Fibroblast of mammary gland (primary cell): ENCODE measurements around the gene PEX26.

Source experiments
- DNase-seq: peaks from one replicate; pipeline ENCODE4 v3.0.0-alpha.2; 2010; ENCODE audit warnings: low read depth
- H3K4me3 ChIP-seq: 2 replicates; pipeline ENCODE4 v1.5.1; 2011; ENCODE audit warnings: low read depth, mild to moderate bottlenecking, low read length, moderate library complexity; ENCODE audit not compliant: control insufficient read depth
- TF ChIP-seq, protein P1 (sequence below): conservative IDR thresholded peaks from 2 replicates; pipeline ENCODE4 v1.5.1; 2011; ENCODE audit warnings: low read depth, low read length, inconsistent platforms; ENCODE audit not compliant: control insufficient read depth, insufficient read depth

Gene PEX26

GRCh38 chr22:18090286-18090685 lies 12.5 kb downstream of the PEX26 start:
- DNase-seq, result no peak
- TF ChIP-seq, protein P1, sequence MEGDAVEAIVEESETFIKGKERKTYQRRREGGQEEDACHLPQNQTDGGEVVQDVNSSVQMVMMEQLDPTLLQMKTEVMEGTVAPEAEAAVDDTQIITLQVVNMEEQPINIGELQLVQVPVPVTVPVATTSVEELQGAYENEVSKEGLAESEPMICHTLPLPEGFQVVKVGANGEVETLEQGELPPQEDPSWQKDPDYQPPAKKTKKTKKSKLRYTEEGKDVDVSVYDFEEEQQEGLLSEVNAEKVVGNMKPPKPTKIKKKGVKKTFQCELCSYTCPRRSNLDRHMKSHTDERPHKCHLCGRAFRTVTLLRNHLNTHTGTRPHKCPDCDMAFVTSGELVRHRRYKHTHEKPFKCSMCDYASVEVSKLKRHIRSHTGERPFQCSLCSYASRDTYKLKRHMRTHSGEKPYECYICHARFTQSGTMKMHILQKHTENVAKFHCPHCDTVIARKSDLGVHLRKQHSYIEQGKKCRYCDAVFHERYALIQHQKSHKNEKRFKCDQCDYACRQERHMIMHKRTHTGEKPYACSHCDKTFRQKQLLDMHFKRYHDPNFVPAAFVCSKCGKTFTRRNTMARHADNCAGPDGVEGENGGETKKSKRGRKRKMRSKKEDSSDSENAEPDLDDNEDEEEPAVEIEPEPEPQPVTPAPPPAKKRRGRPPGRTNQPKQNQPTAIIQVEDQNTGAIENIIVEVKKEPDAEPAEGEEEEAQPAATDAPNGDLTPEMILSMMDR, result no peak
- no peak overlapping the region for H3K4me3 ChIP-seq

DNA sequence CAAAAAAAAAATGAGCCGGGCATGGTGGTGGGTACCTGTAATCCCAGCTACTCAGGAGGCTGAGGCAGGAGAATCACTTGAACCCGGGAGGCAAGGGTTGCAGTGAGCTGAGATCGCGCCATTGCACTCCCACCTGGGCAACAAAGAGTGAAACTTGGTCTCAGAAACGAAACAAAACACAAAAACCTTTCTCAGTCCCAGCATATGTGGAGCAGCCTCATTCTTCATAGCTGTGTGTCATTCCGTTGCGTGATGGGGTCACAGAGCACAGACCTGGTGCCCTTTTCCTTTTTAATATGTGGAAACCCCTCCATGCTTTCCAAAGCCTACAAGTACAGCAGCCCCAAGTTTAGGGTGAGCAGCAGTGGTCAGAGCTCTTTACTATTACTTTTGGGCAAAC lies 13.7 kb downstream of the PEX26 start:
- H3K4me3 ChIP-seq, result peak overlapping the region; percentile 37
- DNase-seq, result peak; percentile 30
- TF ChIP-seq, protein P1, result no peak

GRCh38 chr22:18091916-18092526 lies 14.2 kb downstream of the PEX26 start:
- peak; percentile 78 for DNase-seq
- peak overlapping the region; percentile 37 for H3K4me3 ChIP-seq
- TF ChIP-seq, protein P1, result peak; percentile 10

DNA sequence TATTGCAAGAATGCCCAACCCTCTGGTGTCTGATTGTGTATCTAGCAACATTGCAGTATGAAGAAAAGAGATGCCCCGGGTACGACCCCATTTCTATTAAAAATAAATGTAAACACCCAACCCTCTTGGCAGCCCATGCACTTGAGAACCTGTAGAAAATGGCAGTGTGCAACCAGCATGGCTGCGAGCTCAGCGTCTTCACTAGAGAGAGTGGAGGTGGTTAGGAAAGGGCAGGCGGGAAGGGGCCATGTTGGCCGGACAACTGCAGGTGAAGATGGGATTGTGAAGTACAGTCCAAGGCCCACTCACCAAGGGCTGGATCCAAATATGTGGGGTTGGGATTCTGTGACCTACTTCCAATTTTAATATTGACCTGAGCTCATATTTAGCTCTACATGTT lies 15.9 kb downstream of the PEX26 start:
- DNase-seq, result no peak
- no peak overlapping the region for H3K4me3 ChIP-seq
- TF ChIP-seq, protein P1, result no peak

DNA sequence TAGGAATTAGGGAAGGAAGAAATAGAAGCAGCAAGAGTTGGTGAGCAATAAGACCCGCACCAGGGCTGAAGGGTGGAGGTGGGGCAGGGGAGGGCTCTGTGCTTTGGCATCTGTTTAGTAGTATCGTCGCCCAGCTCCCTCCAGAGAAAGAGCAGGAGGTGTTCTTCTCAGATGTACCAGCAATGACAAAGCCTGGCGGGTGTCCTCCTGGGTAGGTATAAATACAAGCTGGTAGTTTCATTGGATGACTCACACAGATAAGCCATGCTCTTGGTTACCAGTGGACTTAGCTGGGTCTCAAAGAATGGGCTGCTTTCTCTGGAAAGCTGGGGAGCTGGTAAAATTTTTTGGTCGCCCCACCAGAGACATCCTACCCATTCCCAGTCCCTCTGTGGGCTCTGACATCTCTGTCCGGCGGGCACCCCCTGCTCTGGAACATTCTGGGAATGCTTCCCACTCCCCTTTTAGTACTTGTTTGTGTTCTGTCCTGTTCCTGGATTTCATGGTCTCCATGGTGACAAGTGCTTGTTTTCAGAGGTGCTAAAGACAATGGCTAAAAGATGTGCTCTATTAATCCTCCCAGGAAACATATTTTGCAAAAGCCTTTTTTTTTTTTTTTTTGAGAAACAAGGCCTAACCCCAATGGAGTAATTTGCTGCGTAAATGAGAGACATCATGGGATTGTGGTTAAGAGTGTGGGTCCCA lies 17.5 kb downstream of the PEX26 start:
- no peak overlapping the region for H3K4me3 ChIP-seq
- DNase-seq, result no peak
- TF ChIP-seq, protein P1, result no peak

GRCh38 chr22:18096823-18097222 lies 19.0 kb downstream of the PEX26 start:
- DNase-seq, result no peak
- TF ChIP-seq, protein P1, result no peak
- no peak overlapping the region for H3K4me3 ChIP-seq
